Activated CD8-positive, alpha-beta memory T cell treated with anti-CD3 and anti-CD28 coated beads, Interleukin-2, amount 50 U/mL, for 1 hour (primary cell): ENCODE results near the gene SIRT3.
"Not testable (repeated sequence)": the region's sequence is repeated elsewhere in the genome, so short reads cannot be mapped to it uniquely, and the experiment has no call there.

Experiments
- DNase-seq: peaks from one replicate; pipeline ENCODE4 v3.0.0-alpha.2; 2020; ENCODE audit errors: extremely low read depth

Gene SIRT3

GRCh38 chr11:240315-240714, 4.2 kb upstream of the SIRT3 start:
- DNase-seq, result no peak

GRCh38 chr11:238346-238745, 2.2 kb upstream of the SIRT3 start:
- not testable (repeated sequence) for DNase-seq

DNA sequence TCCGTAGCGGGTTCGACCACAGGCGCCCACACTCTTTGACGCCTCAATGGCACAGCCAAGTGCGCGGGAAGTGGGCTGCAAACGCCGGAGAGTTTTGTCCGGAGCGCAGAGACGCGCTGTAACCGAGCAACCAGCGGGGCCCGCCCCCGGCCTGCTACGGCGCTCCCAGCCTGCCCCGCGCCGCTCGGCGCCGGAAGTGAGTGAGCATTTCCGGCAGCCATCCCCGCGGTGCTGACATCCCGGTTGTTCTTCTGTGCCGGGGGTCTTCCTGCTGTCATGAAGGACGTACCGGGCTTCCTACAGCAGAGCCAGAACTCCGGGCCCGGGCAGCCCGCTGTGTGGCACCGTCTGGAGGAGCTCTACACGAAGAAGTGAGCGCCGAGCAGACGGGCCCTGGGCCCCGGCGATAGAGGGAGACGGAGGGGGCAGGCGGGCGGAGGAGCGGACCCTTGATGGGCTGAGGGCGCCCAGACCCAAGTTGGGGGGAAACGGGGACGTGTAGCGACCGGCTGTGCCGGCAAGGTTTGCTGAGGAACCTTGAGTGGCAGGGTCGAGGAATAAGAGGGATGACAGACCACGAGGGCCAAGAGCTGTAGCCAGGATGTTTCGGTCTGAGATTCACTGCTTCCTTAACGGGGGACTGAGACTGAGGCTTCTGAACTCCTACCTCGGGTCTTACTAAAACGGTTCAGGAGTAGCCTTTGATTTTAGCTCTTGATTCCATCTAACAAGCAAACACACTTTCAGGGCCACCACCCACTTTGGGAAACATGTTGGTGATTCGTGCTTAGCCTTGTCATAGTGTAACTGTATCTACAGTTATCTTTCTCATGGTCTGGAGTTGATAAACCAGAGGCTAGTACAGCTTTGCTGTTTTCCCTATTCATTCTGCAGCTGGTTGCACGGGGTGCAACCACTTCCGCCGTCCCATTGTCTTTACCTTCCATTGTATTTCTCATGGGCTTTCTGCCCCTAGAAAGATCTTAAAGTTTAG, 929 bp upstream of the SIRT3 start, which contains the start of gene PSMD13:
Gene PSMD13 (plus strand): TSS at position 203 of the 994 bp plus-strand sequence. CDS start 74 bp downstream, at position 277.
- DNase-seq, result peak; percentile 61

- DNase-seq, result peak; percentile 47
These were observed 539 bp downstream of the SIRT3 start for GRCh38 chr11:235609-235996.

DNA sequence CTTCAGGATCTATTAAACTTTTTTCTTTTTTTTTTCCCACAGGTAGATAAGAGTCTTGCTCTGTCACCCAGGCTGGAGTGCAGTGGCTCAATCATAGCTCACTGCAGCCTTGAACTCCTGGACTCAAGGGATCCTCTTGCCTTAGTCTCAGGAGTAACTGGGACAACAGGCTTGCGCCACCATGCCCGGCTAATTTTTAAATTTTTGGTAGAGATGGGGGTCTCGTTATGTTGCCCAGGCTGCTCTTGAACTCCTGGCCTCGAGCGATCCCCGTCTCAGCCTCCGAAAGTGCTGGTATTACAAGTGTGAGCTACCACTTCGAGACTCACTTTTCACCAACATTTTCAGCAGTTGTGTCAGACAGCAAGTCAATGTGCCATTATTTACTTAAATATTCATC, 962 bp downstream of the SIRT3 start:
- no peak for DNase-seq

- no peak for DNase-seq
These were observed 3.2 kb downstream of the SIRT3 start for GRCh38 chr11:232783-233565.

DNA sequence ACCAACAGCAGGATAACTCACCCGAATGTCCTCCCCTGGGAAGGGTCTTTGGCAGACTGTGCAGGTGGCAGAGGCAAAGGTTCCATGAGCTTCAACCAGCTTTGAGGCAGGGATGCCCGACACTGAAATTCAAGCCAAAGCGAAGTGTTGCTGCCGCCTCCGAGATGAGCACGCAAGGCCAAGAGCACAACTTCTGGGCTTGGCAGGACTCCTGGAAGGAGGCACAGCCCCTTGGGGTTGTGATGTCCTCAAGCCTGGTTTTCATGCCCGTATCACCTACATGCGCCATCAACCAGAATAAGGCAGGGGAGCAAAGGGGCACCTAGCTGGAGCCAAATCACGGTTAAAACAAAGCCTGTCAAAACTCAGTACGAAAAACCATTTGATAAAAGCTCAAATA, 5.7 kb downstream of the SIRT3 start:
- DNase-seq, result no peak

DNA sequence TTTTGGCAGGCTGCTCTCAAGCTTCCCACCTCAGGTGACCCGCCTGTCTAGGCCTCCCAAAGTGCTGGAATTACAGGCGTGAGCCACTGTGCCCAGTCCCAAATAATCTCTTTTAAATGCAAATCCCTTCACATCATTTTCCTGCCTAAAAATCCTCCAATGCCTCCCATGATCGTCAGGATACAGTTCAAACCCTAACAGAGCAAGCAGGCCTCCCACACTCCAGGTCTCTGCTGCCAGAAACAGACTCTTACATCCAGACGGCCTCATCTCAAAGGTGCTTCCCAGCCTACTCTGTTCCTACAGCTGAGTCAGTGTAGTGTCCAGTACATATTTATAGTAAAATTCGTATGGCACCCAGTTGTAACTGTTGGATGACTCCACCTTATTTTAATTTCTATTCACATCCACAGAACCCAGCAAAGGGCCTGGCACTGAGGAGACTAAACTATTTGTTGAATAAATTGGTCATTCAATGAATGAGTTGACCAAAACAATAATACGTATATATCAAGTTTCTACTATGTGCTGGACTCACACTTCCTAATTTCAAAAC, 8.2 kb downstream of the SIRT3 start:
- DNase-seq, result no peak

DNA sequence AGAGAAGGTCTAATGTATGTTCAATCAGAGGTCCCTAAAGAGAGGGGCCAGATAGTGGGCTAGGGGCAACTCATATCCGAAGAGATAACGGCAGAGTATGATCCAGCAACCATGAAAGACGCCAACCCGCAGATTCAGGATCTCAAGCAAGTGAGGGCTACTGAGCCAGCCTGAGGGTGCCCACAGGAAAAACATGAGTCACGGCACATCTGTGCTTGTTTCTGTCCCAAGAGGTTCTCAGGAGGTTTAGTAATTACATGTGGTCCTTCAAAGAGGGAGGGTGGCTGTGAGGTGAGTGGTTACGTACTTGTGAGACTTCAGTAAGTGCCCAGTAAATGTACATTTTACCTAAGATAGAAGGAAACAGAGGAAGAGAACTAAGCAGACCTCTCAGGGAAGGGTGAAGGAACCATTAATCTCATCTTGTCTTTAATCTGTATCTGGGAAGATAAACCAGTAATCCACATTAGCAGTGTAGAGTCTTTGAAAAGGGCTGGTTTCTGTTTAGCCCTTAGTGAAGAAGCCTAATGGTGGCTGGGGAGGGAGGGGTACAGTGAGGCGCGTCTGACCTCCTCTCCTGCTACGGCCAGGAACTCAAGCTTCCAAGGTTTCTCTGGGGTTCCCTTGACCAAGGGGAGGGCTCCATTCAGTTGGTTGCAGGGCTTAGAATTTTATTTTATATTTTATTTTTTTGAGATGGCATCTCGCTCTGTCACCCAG, 10.2 kb downstream of the SIRT3 start:
- DNase-seq, result no peak

GRCh38 chr11:224424-224823, 11.7 kb downstream of the SIRT3 start:
- no peak for DNase-seq

- no peak for DNase-seq
These were observed 12.3 kb downstream of the SIRT3 start for GRCh38 chr11:223884-224283.

DNA sequence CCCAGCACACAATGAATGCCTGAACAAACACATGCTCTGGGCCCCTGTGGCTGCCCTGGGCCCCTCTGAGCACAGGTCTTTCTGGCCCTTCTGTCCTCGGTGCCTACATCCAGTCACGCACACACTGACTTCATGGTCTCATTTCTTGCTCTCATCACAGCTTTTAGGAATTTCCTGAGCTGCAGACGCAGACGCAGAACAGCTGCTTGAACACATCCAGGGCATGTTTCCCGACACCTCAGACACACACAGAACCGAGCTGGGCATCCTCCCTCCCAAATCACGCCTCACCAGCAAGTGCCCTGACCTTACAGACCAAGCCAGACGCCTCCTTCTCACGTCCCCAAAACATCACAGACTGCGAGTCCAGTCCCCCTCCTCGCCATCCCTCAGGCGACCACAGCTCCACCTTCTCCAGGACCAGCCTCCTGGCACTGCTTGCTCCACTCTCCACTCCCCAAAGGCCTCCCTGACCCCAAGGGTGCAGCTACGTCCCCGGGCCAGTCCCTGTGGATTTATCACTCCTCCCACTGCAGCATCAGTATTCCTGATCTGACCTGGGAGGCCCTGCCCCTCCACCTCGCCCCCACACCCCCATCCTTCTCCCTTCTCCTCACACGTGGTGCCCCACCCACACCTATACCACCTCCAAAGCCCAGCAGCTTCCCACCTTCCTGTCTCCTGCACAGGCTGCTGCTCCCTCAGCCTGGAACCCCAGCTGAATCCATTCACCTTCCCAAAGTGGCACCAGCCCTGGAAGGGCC, 12.9 kb downstream of the SIRT3 start:
- no peak for DNase-seq

DNA sequence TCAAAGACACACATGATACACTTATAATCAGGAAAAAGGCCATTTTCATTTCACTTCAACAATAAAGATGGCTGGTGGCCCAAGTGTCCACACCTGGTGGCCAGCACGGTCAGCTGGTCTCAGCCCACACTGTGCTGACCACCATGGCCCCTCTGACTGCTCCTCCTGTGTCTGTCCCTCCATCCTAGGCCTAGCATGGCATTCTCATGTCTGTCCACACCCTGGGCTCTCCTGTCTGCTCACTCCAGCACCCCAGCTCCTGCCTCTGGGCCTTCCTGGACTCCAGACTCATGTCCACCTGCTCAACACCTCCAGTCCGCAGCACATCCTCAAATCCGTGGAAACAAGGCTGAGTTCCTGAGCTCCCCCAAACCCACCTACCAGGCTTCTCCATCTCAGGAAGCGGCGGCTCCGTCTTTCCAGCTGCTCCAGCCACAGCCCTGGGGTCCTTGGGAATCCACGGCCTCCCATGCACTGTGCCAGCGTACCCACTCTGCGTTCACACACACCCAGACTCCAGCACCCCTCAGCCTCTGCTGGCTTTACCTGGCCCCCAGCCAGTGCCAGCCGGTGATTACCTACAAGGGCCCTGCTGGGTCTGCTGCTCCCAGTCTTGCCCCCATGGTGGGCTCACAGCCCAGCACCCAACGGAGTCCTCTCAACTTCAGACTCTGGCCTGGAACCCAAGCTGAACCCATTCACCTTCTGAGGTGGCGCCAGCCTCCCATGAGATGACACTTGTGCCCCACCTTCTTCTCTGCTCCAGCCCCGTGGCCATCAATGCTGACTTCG, 13.9 kb downstream of the SIRT3 start:
- no peak for DNase-seq

DNA sequence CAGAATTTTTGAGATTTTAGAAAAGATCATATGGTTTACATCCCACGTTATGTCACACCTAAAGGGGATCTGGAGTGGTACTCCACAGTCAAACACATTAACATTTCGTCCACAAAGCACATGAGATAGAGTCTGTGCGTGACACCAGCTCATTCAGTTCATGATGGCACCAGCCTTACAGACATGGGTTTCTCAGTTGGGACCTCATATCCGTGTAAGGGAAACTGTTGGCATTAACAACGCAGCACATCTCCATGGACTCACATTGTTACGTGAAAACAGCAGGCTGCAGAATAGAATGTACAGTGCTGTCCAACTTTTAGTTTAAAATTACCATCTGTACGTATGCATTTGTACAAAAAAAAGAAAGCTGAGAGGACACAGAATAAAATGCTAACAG, 14.6 kb downstream of the SIRT3 start:
- no peak for DNase-seq

- DNase-seq, result not testable (repeated sequence)
These were observed 15.4 kb downstream of the SIRT3 start for GRCh38 chr11:220641-221215.

DNA sequence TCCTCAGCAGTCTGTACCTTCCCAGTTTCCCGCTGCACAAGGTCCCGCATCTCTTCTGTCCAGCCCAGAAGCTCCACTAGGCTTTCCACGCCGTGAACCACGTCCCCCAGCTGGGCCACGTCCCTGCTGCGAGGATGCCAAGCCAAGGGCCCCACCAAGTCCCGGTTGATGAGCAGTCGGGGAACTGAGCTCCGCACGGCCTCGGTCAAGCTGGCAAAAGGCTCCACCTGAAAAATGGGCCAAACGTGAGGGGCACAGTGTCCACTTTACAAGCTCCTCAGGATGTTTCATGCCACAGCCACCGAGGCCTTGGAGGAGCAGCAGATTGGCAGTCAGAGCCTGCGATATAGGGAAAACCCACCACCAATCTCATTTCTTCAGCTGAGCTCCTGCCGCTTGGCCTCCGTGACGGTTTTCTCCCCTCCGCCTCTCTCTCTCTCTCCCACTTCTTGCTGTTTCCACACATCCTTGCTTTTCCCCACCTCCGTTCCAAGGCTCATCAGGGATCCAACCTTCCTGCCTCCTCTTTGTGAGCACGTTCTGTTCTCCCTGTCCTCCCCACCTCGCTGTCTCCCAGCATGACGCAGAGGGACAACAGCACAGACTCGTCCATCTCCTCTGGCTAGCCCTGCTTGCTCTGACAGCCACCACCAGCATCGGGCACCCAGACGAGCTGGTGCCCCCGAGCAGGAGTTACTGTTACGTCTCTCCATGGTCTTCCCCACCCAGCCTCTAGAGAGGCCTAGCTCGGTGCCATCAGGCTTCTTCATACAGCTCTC, 17.1 kb downstream of the SIRT3 start:
- no peak for DNase-seq

DNA sequence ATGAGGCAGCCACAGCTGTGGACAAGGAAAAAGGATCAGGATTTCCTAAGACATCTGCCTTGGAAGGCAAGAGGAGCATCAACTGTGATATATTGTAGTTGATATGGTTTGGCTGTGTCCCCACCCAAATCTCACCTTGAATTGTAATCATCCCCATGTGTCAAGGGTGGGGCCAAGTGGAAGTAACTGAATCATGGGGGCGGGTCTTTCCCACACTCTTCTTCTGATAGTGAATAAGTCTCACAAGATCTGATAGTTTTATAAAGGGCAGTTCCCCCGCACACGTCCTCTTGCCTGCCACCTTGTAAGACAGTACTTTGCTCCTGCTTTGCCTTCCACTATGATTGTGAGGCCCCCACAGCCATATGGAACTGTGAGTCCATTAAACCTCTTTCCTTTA, 18.4 kb downstream of the SIRT3 start:
- DNase-seq, result no peak

DNA sequence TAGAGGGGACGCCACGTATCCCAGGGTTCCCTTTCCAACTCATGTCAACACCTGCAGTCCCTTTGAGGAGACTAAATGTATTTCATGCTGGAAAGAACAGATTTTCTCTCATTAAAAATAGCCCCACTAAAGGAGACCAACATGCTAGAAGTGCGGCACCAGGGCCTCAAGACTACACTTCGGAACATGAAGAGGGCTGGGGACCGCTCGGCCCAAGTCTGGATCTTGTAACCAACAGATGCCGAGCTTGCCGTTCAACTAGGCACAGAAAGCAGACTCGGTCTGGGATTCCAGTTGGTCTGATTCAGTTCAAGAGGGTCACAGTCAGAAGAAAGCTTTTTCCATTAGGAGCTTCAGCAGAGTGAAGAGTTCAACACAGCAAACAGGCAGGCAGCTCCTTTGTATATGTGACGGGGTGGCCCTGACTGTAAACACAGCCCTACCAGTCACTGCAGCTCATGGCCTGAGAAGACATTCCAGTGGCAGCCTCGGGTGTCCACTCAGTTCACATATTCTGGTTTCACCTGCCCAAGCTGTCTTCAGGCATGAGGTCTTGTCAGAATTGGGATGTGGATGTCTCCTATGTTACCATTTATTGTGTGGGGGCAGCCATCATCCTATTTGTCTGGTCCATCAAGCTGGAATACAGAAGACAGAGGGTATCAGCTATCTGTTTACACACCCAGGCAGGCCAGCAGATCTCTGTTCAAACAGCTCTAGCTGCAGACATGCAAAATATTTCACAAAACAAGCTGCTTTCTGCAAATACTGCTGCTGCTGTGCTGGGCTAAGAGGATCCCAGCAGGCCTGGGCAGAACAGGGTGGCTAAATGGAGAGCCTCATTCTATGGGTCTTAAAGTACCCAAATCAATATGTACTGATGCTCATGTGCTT, 19.8 kb downstream of the SIRT3 start:
- DNase-seq, result no peak
